Neural progenitor cell (in vitro differentiated cells): Measurements from ENCODE around the gene CD248. TPM values are rescaled to one million over a fixed set of nuclear protein-coding genes. Genes with fewer than 3 reads are reported as not detected.
"Not testable (repeated sequence)": the region's sequence is repeated elsewhere in the genome, so short reads cannot be mapped to it uniquely, and the experiment has no call there.

Experiments
- DNase-seq: peaks from one replicate; pipeline ENCODE4 v3.0.0-alpha.2; 2016; ENCODE audit warnings: low spot score
- H2AFZ ChIP-seq: fragments of 200-600 bp; sonication (generic); replicated peaks from 2 replicates; pipeline ENCODE4 v1.6.1; 2016; ENCODE audit warnings: antibody characterized with exemption
- H3F3A ChIP-seq: fragments of 200-600 bp; sonication (generic); 2 replicates; pipeline ENCODE4 v1.6.1; 2016; ENCODE audit warnings: antibody characterized with exemption, low read depth
- H3K27ac ChIP-seq: fragments of 200-600 bp; sonication (generic); 2 replicates; pipeline ENCODE4 v1.5.1; 2016; ENCODE audit warnings: mild to moderate bottlenecking
- H3K27me3 ChIP-seq: fragments of 200-600 bp; sonication (generic); 2 replicates; pipeline ENCODE4 v1.6.1; 2016; ENCODE audit warnings: mild to moderate bottlenecking, moderate library complexity
- H3K36me3 ChIP-seq: fragments of 200-600 bp; sonication (generic); 2 replicates; pipeline ENCODE4 v1.5.1; 2016
- H3K4me1 ChIP-seq: fragments of 200-600 bp; sonication (generic); 2 replicates; pipeline ENCODE4 v1.6.1; 2016; ENCODE audit warnings: mixed run types
- H3K4me2 ChIP-seq: fragments of 200-600 bp; sonication (generic); 2 replicates; pipeline ENCODE4 v1.6.1; 2016
- H3K4me3 ChIP-seq: fragments of 200-600 bp; sonication (generic); 2 replicates; pipeline ENCODE4 v1.5.1; 2016
- H3K79me2 ChIP-seq: fragments of 200-600 bp; sonication (generic); 2 replicates; pipeline ENCODE4 v1.6.1; 2016; ENCODE audit warnings: low read depth
- H3K9ac ChIP-seq: fragments of 200-600 bp; sonication (generic); 2 replicates; pipeline ENCODE4 v1.6.1; 2016
- H3K9me3 ChIP-seq: fragments of 200-600 bp; sonication (generic); 2 replicates; pipeline ENCODE4 v1.5.1; 2016; ENCODE audit warnings: low read depth
- H4K20me1 ChIP-seq: fragments of 200-600 bp; sonication (generic); 2 replicates; pipeline ENCODE4 v1.6.1; 2016; ENCODE audit warnings: low read depth
- H3K27ac Mint-ChIP-seq: 3 replicates; pipeline ENCODE4 v1.8.0; 2021; ENCODE audit warnings: mixed read lengths
- H3K27me3 Mint-ChIP-seq: 2 replicates; pipeline ENCODE4 v1.8.0; 2022; ENCODE audit warnings: low read depth, mild to moderate bottlenecking, inconsistent platforms, moderate library complexity, mixed read lengths; ENCODE audit not compliant: insufficient read depth
- H3K36me3 Mint-ChIP-seq: 3 replicates; pipeline ENCODE4 v1.8.0; 2021; ENCODE audit warnings: mixed read lengths
- H3K4me1 Mint-ChIP-seq: 3 replicates; pipeline ENCODE4 v1.8.0; 2021; ENCODE audit warnings: mixed read lengths
- H3K4me3 Mint-ChIP-seq: 3 replicates; pipeline ENCODE4 v1.8.0; 2021; ENCODE audit warnings: mild to moderate bottlenecking, moderate library complexity, mixed read lengths
- H3K9me3 Mint-ChIP-seq: 3 replicates; pipeline ENCODE4 v1.8.0; 2020; ENCODE audit warnings: mixed read lengths
- EZH2 ChIP-seq: fragments of 200-600 bp; sonication (generic); IDR thresholded peaks from 2 replicates; pipeline ENCODE4 v1.6.1; 2017; ENCODE audit warnings: antibody characterized with exemption, mild to moderate bottlenecking, moderate library complexity
- EZH2phosphoT487 ChIP-seq: fragments of 200-600 bp; sonication (generic); IDR thresholded peaks from 2 replicates; pipeline ENCODE4 v1.6.1; 2017; ENCODE audit warnings: antibody characterized with exemption
- total RNA-seq: library from RNA; depleted of rRNA; stranded (reverse); fragments of >200 nt; gene quantifications from 2 replicates; pipeline ENCODE4 v1.2.3, GENCODE V29; 2015; ENCODE audit warnings: low replicate concordance
- TF ChIP-seq, protein P1 (sequence below): fragments of 200-600 bp; sonication (generic); IDR thresholded peaks from 2 replicates; pipeline ENCODE4 v1.5.1; 2017; ENCODE audit warnings: antibody characterized with exemption, mild to moderate bottlenecking

The CD248 gene
- total RNA-seq, 1 donor from 2014 or later = 0.62 TPM

DNA sequence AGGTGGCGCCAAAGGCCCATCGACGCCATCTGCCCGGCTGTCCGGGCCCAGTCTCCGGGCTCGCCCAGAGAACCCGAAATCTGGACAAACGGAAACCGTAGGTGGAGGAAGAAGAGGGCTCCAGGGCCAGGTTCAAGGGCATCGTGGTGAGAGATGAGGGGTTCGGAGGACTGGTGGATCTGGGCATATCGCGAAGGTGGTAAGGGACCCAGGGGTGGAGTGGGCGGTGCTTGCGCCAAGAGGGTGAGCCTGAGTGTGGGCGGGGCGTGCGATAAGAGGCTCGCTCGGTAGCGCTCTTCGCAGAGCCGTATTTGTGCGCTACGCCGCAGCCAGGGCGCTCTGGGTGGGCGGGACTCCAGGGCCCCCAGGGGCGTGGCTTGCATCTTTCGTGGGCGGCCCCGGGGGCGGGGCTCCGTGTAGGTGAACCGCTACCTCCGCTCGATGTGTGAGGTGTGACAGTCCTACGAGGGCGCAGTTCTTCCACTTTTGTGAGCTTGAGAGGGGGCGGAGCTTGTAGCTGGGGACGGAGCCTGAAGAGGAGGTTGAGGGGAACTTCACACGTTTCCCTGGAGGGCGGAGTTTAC is 4.8 kb downstream of the CD248 start:
- Histone ChIP-seq H3K27ac (no peak overlapping the region), H2AFZ (peak overlapping the region; percentile 95), H3K9ac (no peak overlapping the region)

DNA sequence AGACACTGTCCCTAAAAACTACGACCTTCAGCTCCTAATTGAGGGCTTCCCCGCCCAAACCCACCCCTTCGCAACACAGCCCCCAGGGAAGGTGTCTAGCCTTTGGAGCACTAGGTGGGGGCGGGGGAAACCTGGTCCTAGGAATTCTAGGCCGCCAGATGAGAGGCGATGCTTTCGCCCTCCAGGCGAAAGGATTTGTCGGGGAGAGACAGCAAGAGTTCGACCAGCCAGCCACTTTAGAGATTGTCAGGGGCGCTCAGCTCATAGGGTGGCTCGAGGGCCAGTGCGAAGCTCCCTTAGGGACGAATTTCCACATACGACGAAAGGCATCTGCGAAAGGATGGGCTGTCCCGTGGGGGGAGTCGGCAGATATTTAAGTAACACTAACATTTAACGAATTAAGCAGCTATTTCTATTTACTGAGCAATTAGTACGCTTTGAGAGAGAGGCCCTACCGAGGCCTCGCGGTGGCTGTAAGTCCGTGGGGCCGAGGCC is 5.3 kb downstream of the CD248 start:
- Histone ChIP-seq H3K9ac (no peak overlapping the region), H3F3A (peaks cover 34% of the 10 kb centered on the region), H3K4me1 (peaks cover 9% of the 10 kb centered on the region), H3K36me3 (no peaks in the 10 kb centered on the region), H3K4me3 (peak overlapping the region; percentile 53), H3K27ac (no peak overlapping the region), H3K79me2 (no peaks in the 10 kb centered on the region), H3K4me2 (peak overlapping the region; percentile 74), H2AFZ (peak overlapping the region; percentile 95), H3K27me3 (peaks cover 30% of the 10 kb centered on the region), H4K20me1 (no peaks in the 10 kb centered on the region), H3K9me3 (no peaks in the 10 kb centered on the region)
- TF ChIP-seq EZH2 = no peak
- peak overlapping the region; percentile 84 for H3K27ac Mint-ChIP-seq
- H3K9me3 Mint-ChIP-seq = no peaks in the 10 kb centered on the region
- H3K4me3 Mint-ChIP-seq = peak overlapping the region; percentile 91
- H3K36me3 Mint-ChIP-seq = no peaks in the 10 kb centered on the region
- no peak for DNase-seq
- H3K27me3 Mint-ChIP-seq = peaks cover 11% of the 10 kb centered on the region
- H3K4me1 Mint-ChIP-seq = peaks cover 21% of the 10 kb centered on the region

More for the DNA sequence above, 4.8 kb downstream of the CD248 start:
- H3K4me1 Mint-ChIP-seq = peaks cover 21% of the 10 kb centered on the region
- Histone ChIP-seq H3F3A (peaks cover 34% of the 10 kb centered on the region), H3K4me3 (peak overlapping the region; percentile 53), H3K4me1 (peaks cover 14% of the 10 kb centered on the region), H3K36me3 (no peaks in the 10 kb centered on the region), H3K4me2 (peak overlapping the region; percentile 74), H3K9me3 (no peaks in the 10 kb centered on the region), H3K79me2 (no peaks in the 10 kb centered on the region), H4K20me1 (no peaks in the 10 kb centered on the region), H3K27me3 (peaks cover 30% of the 10 kb centered on the region)
- H3K4me3 Mint-ChIP-seq = peak overlapping the region; percentile 91
- peak overlapping the region; percentile 93 for H3K27ac Mint-ChIP-seq
- H3K36me3 Mint-ChIP-seq = no peaks in the 10 kb centered on the region
- H3K27me3 Mint-ChIP-seq = peaks cover 10% of the 10 kb centered on the region
- H3K9me3 Mint-ChIP-seq = no peaks in the 10 kb centered on the region
- TF ChIP-seq, protein P1, sequence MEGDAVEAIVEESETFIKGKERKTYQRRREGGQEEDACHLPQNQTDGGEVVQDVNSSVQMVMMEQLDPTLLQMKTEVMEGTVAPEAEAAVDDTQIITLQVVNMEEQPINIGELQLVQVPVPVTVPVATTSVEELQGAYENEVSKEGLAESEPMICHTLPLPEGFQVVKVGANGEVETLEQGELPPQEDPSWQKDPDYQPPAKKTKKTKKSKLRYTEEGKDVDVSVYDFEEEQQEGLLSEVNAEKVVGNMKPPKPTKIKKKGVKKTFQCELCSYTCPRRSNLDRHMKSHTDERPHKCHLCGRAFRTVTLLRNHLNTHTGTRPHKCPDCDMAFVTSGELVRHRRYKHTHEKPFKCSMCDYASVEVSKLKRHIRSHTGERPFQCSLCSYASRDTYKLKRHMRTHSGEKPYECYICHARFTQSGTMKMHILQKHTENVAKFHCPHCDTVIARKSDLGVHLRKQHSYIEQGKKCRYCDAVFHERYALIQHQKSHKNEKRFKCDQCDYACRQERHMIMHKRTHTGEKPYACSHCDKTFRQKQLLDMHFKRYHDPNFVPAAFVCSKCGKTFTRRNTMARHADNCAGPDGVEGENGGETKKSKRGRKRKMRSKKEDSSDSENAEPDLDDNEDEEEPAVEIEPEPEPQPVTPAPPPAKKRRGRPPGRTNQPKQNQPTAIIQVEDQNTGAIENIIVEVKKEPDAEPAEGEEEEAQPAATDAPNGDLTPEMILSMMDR = peak; percentile 94
- TF ChIP-seq EZH2phosphoT487 (no peak), EZH2 (no peak)
- peak; percentile 97 for DNase-seq

DNA sequence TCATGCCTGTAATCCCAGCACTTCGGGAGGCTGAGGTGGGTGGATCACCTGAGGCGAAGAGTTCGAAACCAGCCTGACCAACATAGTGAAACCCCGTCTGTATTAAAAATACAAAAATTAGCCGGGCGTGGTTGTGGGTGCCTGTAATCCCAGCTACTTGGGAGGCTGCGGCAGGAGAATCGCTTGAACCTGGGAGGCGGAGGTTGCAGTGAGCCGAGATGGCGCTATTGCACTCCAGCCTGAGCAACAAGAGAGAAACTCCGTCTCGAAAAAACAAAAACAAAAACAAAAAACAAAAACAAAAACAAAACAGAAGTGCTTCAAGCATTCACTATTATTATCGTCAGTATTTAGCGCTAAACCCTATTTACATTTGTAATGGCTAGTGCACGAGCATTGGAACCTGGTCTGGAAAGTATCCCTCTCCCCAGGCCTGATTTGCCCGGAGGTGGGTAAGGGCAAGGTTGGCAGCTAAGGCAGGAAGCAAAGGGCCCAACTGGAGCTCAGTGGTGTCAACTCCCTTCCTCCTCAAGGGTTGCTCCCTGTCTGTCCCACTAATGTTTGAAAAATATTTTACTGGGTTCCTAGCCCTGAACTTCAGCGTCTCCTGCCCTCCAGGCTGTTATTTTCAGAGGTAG is 5.9 kb downstream of the CD248 start:
- not testable (repeated sequence) for H3K4me1 ChIP-seq

DNA sequence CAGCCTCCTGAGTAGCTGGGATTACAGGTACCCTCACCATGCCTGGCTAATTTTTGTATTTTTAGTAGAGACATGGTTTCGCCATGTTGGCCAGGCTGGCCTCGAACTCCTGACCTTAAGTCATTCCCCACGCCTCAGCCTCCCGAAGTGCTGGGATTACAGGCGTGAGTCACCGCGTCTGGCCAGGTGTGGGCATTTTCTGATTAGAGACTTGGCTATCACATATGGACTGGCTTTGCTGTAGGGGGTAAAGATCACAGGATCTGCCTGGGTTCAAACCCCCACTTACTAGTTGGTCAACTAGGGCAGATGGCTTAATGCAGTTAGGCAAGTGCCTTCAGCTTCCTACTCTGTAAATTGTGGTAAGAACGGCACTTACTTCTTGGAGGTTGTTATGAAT is 6.5 kb downstream of the CD248 start:
- no peak overlapping the region for H3K9ac ChIP-seq
- Mint-ChIP-seq H3K27me3 (peaks cover 12% of the 10 kb centered on the region), H3K4me1 (peaks cover 17% of the 10 kb centered on the region), H3K9me3 (no peaks in the 10 kb centered on the region), H3K36me3 (no peaks in the 10 kb centered on the region), H3K4me3 (no peak overlapping the region), H3K27ac (no peak overlapping the region)
- H4K20me1 ChIP-seq = no peaks in the 10 kb centered on the region
- TF ChIP-seq EZH2 (no peak), EZH2phosphoT487 (no peak)
- TF ChIP-seq, protein P1 = no peak
- H3K4me3 ChIP-seq = no peak overlapping the region
- peaks cover 23% of the 10 kb centered on the region for H3K27me3 ChIP-seq
- no peaks in the 10 kb centered on the region for H3K79me2 ChIP-seq
- H2AFZ ChIP-seq = no peak overlapping the region
- peaks cover 9% of the 10 kb centered on the region for H3K4me1 ChIP-seq
- no peak for DNase-seq
- peaks cover 34% of the 10 kb centered on the region for H3F3A ChIP-seq
- no peak overlapping the region for H3K27ac ChIP-seq
- H3K4me2 ChIP-seq = no peak overlapping the region
- no peaks in the 10 kb centered on the region for H3K36me3 ChIP-seq
- H3K9me3 ChIP-seq = no peaks in the 10 kb centered on the region

More for the DNA sequence above, 5.9 kb downstream of the CD248 start:
- not testable (repeated sequence) for H4K20me1 ChIP-seq, H3K36me3 Mint-ChIP-seq, H3K9ac ChIP-seq, H3K27ac ChIP-seq, H3K9me3 ChIP-seq, H2AFZ ChIP-seq, H3K79me2 ChIP-seq, H3K9me3 Mint-ChIP-seq, H3K36me3 ChIP-seq, DNase-seq, H3K27ac Mint-ChIP-seq, H3K4me3 ChIP-seq, H3K4me2 ChIP-seq
- Histone ChIP-seq H3K27me3 (peaks cover 28% of the 10 kb centered on the region), H3F3A (peaks cover 34% of the 10 kb centered on the region)
- H3K4me3 Mint-ChIP-seq = peak overlapping the region; percentile 91
- peaks cover 21% of the 10 kb centered on the region for H3K4me1 Mint-ChIP-seq
- peaks cover 13% of the 10 kb centered on the region for H3K27me3 Mint-ChIP-seq
